Stimulated activated naive CD4-positive, alpha-beta T cell (primary cell): ENCODE measurements around the gene NTN3.
"Not testable (repeated sequence)": the region's sequence is repeated elsewhere in the genome, so short reads cannot be mapped to it uniquely, and the experiment has no call there.

Experiments used
- DNase-seq, 6 experiments: peaks; one replicate each; lab custom pipeline; 2025; lab: John Stamatoyannopoulos, UW

NTN3 gene

DNA sequence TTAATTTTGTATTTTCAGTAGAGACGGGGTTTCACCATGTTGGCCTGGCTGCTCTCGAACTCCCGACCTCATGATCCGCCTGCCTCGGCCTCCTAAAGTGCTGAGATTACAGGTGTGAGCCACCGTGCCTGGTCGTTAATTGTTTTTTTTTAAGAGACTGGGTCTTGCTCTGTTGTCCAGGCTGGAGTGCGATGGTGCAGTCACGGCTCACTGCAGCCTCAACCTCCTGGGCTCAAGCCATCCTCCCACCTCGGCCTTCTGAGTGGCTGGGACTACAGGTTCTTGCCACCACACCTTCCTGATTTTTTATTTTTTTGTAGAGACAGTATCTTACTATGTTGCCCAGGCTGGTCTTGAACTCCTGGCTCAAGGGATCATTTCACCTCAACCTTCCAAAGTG is 8.9 kb downstream of the NTN3 start:
- not testable (repeated sequence) for DNase-seq

DNA sequence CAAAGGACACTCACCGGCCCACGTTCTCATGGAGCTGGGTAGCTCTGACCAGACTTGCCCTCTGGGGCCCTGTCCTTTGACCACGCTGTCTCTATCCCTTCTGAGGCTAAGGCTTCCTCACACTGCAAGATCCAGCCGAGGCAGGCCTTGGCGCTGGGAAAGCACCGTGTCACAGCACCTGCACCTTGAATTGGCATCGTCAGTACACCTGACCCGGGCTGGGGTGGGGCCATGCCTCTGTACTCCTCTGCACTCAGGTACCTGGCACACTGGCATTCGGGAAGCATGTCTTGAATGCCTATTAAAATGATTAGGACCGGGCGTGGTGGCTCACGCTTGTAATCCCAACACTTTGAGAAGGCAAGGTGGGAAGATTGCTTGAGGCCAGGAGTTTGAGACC is 9.9 kb downstream of the NTN3 start:
- DNase-seq, result no peak

DNA sequence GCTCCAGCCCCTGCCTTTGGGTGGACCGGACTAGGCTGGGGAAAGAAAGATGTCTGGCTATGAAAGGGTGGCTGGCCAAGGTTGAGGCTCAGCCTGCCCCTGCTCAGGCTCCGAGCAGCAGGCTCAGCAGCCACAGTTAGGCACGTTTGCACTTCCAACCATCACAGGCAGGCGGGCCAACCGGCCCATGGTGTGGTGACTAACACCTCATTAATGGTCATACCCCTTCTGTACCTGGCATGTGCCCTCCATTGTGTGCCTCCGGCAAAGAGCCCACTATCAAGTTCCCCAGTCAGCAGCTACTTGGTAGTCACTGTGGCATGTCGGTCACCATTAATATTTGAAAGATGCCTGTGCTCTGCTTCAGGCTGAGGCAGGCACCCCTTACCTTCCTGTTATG is 10.6 kb downstream of the NTN3 start:
- DNase-seq, result no peak

DNA sequence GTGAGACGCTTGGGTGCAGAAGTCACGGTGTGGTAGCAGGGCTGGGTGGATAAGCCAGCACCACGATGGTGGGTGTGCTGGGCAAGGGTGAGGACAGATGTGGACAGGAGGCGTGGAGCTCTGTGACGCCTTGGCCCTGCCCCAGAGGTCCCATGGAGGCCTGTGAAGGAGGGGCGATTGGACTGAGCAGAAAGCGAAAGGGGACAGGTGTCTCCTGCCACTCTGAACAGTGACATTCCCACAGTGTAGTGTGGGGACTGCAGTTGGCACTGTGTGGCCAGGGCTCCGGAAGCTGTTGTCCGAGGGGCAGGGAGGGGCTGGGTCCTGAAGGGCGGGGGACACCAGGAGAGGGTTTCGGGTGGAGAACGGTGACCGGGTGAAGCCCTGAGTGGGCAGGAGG is 11.2 kb downstream of the NTN3 start:
- DNase-seq, result no peak

DNA sequence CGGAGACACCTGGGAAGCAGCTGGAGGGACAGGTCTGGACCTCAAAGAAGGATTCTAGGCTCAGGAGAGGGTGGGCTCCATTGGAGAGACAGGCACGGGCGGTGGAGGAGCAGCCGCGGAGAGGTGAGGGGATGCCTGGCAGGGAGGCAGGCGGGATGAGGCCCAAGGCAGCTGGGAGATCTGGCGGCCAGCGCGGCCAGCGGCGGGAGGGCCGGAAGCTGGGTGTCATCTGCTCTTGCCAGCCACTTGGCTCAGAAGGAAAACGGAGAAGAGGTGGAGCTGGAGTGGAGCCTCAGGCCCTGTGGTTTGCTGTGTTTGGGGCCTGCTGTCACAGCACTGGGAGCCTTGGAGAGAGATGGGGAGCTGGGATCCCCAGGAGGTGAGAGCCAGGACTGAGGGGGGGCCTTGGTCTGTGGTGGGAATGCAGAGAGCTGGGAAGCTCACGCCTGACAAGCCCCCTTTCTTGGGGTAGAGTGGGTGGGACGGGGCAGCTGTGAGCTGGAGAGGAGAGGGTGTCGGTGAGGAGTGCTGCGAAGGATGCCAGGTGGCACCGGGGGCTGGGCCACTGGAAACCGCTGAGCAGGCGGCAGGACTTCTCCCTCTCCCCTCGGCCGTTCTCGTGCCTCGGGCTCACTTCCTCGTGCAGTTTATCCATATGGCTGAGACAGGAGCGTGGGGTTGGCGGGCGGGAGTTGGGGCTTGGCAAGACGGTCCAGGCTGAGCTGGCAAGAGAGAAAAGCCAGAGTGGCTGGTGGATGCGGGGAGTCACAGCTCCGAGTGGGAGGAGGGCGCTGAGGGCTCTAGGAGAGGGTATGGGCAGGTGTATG is 11.8 kb downstream of the NTN3 start:
- no peak for DNase-seq

DNA sequence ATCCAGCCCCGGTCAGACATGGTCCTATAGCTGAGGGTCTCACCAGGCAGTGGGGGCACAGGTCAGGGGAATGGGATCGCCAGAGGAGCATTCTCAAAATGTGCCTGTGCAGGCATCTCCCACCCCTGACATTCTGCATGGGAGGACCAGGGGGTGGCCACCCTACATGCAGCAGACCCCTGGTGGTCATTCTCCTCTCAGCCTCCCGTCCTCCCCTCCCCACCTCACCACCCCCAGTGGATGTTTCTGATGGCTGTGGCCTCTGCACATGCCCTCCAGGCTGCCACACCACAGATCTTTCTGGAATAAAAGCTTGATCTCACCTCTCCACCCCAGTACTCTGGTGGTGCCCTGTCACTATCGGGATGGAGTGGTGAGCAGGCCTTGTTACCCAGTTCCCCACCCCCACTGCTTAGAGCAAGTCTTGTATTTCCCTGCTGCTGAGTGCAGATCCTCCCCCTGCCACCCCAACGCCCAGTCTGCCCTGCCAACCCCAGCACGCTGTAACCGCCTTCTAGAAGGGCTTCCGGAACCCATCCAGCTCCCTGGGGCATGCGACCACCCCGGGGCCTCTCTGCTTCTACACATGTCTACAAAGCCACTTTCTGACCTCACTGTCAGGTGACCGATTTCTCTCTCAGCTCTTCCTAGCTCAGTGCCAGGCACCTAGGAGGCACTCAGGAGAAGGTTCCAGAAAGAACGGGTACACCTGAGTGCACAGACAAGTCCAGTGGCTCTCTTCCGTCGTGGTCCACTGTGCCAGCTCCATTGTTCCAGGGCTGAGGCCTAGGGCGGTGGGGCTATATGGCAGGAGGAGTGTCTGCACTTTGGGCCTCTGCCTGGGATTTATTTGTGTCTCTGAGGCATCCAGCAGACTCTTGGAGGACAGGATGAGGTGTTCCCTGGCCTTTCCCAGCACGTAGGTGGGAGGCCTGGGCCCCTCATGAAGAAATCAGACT is 13.1 kb downstream of the NTN3 start:
- DNase-seq, result no peak

DNA sequence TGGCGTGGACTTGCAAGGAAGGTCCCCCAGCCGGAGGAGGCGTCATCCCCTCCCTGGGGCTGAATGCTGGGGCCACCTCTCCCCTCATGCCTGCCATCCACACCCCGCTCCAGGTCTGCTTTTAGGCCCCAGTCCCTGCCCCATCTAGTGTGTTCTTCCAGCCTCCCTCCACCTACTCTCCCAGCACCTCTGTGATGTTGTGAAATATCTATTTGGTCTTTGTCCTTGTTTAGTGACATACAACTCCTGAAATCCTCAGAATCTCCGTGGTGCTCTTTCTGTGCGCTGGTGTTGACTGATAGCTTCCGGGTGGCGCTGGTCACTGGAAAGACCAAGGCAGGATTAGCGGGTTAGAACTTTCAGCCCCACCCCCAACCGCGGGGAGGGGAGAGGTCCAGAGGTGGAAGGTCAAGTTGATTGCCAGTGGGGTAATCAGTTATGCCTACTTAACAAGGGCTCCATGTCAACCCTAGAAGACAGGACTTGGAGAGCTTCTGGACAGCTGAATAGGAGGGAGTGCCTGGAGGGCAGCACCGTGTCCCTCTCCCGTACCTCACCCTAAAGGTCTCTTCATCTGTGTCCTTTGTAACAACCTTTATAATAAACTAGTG is 13.9 kb downstream of the NTN3 start:
- no peak for DNase-seq

DNA sequence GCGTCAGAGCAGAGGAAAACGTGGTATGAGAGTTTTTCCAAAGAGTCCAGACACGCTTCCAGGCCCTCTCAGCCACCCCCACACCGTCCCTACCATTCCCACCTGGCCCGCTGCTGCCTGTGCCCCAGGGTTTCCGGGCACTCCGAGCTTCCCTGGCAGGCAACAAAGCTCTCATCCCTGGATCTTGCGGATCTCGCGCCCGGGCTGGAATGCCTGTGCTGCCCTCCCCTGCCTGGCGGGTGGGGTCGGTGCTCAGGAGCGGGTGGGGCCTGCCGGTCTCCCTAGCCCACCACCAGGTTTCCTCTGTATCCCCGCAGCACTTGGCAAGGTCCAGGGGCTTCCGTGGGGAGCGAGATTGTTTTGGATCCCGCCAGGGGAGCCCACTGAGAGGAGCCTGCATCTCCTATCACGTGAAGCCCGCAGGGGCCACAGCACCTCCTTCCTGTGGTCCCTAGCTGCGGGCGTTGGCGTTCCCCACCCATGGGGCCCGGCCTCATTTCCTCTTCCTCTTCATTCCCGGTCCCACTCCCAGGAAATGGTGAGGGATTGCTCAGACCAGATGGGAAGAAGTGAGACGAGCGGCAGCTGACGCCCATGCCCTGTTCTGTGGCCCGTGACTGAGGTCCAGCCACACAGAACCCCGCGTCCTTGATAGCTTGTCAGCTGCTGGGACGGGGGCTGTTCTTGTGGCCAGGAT is 14.9 kb downstream of the NTN3 start:
- DNase-seq, result no peak

DNA sequence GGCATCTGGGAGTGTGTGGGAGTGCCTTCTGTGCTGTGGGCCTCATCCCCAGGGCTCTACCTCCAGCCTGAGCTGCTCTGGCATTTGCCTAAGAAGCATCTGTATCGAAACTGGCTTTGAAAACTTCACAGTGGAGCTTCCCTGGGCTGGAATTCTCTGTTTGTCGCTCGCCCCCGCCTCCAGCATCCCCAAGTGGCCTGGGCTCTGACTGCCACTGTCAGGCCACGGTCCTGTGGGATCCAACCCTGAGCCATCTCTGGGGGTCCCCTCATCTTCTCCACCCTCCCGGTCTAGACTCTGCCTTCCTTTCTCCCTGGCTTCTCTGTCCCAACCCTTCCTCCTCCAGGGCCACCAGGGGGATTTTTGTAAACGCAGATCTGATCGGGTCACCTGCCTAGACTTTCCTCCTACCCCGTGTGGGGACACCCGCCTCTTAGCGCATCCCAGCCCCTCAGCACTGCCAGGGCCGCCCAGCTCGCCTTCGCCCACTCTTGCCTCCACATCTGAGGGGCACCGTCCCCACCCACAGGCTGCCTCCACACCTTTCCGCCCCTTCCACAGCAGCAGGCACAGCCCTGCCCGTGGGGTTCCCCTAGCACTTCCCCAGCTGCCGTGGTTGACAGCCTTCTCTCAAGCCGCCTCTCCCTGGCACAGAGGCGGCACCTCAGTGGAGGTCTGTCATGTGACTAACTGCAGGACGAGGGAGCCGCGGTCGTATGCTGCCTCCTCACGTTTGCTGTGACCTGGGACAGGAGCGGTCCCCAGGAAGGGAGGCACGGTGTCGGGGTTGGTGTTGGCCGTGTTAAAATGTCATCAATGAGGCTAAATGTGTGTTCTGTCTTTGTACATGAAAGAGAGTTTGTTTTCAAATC is 15.8 kb downstream of the NTN3 start:
- peak; percentile 60 to 83 (median 78) for DNase-seq

DNA sequence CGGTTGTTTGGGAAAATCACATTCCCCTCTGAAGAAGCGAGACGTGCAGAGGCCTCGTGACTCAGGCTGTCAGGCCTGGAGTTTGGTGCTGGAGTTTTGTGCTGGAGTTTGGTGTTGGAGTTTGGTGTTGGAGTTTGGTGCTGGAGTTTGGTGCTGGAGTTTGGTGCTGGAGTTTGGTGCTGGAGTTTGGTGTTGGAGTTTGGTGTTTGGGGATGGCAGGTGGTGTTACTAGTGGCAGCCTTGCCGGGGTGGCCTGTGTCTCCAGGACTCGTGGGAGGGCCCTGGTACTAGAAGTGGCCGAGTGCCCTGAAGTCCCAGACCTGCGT is 16.4 kb downstream of the NTN3 start:
- no peak for DNase-seq

DNA sequence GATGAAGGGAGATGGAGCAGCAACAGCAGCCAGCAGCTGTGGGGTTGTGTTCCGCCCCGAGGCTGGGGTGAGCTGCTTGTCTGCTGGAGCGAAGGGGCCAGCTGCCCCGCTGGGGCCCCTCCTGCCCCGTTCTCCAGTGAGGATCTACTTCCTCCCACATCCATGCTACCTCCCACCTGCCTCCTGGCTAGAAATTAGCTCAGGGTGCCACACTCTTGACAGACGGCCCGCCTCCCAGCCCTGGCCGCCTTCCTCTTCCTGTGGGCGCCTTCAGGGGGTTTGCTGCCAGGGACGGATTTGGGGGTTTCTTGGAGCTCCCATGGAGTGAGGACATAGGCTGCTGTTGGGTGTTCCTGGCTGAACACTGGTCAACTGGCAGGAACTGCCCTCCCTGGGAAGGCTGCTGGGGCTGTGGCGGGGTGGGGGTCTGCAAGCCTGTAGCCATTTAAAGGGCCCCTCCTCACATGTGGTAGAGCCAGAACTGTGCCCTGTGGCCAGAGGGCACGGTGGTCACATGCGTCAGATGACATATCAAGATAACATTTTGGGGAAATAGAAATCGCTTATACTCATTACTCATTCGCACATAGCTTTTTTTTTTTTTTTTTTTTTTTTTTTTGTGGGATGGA is 16.9 kb downstream of the NTN3 start:
- DNase-seq, result no peak

DNA sequence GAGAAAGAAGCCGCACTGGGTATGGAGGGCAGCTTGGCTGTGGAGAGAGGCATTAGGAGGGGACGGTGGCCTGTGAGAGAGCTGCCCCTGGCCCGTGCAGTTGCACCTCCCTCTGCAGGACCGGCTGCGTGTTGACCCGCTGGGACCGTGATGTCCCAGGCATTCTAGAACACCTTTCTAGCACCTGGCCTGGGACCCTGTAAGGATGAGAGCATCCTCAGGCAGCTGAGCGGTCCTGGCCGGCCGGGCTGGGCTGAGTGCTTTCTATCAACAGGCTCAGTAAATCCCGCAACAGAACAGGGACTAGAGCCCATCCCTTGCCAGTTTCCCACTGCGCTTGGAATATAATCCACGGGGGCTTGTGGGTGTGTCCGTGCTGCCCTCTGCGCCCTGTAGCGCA is 18.5 kb downstream of the NTN3 start:
- no peak for DNase-seq

DNA sequence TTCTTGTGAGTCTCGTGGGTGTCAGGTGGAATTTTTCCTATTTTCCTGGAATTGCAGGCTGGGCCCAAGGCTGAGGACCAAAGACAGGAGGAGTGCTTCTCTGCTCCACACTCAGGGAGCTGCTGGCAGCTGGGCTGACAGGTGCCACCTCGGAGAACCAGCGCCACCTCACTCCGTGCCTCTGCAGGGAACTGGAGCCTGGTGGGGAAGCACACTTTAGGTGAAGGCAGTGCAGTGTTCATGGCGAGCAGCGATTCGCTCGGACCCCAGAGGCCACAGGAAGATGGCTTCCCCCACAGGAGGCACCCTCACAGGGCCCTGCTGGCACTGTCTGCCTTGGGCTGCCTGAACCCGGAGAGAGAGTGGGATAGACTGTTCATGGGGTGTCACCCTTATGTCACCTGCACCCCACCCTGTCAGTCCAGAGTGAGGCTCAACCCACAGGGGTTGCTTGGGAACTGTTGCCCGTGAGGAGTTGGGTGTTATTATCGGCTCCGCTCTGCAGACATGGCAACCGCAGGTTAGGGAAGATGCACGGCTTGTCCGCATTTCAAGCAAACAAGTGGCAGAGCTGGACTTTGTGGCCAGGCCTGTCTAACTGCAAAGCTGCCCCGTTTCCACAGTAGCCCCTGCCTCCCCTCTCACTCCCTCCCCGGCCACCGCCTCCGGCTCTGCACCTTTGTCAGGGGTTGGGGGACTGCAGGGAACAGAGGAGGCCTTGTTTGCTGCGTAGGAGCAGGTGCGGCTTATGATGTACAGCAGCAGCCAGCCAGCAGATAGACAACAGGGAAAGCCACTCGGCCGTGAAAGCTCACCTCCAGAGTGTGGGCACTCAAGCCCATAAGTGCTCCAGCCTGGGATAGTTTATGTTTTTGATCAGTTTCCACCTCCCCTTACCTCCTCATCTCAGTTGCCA is 19.4 kb downstream of the NTN3 start:
- DNase-seq, result no peak

DNA sequence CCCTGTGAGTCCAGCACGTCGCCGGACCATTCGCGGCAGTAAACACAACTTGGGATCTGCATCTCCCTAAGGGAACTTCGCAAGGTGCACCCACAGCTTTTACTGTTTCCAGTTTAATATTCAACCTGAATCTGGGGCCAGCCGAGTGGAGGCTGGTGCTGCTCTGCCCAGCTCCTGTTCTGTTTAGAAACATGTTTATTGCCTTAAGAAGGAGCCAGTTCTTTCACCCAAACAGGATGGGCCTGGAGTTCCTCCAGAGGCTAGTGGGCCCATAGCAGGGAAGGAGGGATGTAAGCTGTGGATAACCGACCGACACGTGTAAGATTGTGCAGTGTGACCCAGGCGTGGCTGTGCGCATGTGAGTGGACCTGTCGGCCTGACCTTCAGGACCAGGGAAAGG is 21.2 kb downstream of the NTN3 start:
- DNase-seq, result no peak

DNA sequence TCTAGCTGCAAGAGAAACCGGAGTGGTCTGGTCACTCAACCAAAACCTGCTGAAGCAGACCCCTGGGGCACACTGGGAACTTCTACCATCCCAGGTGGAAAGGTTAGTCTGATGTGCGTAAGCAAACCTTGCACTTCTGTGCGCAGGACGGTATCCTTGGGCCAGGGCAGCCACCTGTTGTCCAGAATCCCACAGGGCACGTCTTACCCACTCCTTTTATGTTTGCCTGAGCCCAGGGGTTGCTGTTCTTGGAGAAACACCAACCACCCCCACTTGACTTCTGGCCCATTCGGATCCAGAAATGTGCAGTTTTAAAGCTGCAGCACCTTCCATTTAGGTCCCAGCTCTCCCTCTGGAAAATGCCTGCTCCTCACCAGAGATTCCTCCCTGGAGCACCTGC is 22.5 kb downstream of the NTN3 start:
- no peak for DNase-seq

DNA sequence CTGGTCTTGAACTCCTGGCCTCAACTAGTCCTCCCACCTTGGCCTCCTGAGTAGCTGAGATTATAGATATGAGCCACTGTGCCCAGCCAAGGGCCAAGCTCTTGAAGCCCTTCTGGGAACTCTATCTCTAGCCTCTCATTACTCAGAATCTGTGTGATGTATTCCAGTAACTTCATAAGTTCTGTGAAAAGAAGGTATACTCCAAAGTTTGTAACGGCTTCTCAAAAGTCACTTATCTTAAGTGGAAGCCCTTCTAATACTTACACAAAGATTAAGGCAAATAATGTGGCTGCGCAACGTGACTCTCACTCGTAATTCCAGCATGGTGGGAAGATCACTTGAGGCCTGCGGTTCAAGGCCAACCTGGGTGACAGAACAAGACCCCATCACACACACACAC is 23.5 kb downstream of the NTN3 start:
- no peak for DNase-seq

DNA sequence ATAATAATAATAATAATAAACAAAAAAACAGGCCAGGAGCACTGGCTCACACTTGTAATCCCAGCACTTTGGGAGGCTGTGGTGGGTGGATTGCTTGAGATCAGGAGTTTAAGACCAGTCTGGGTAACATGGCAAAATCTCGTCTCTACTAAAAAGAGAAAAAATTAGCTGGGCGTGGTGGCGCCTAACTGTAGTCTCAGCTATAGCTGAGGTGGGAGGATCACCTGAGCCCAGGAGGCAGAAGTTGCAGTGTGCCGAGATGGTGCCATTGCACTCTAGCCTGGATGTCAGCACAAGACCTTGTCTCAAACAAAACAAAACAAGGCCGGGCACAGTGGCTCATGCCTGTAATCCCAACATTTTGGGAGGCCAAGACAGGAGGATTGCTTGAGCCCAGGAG is 23.9 kb downstream of the NTN3 start:
- no peak for DNase-seq

DNA sequence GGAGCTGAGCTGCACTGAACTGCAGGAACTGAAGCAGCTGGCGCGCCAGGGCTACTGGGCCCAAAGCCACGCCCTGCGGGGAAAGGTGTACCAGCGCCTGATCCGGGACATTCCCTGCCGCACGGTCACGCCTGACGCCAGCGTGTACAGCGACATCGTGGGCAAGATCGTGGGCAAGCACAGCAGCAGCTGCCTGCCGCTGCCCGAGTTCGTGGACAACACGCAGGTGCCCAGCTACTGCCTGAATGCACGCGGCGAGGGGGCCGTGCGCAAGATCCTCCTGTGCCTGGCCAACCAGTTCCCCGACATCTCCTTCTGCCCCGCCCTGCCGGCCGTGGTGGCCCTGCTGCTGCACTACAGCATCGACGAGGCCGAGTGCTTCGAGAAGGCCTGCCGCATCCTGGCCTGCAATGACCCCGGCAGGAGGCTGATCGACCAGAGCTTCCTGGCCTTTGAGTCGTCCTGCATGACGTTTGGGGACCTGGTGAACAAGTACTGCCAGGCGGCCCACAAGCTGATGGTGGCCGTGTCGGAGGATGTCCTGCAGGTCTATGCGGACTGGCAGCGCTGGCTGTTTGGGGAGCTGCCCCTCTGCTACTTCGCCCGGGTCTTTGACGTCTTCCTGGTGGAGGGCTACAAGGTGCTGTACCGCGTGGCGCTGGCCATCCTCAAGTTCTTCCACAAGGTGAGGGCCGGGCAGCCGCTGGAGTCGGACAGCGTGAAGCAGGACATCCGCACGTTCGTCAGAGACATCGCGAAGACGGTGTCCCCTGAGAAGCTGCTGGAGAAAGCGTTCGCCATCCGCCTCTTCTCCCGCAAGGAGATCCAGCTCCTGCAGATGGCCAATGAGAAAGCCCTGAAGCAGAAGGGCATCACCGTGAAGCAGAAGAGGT is 25.4 kb downstream of the NTN3 start:
- DNase-seq, result no peak
